SH-SY5Y (cell line): Measurements from ENCODE around the gene GAS2L3.

ENCODE experiments used
- GATA2 ChIP-seq: IDR thresholded peaks from 2 replicates; pipeline ENCODE4 v1.6.1; 2011; ENCODE audit warnings: mild to moderate bottlenecking, low read depth, low read length
- GATA3 ChIP-seq: IDR thresholded peaks from 2 replicates; pipeline ENCODE4 v1.6.1; 2011; ENCODE audit warnings: low read depth, mild to moderate bottlenecking, low read length, moderate library complexity

DNA sequence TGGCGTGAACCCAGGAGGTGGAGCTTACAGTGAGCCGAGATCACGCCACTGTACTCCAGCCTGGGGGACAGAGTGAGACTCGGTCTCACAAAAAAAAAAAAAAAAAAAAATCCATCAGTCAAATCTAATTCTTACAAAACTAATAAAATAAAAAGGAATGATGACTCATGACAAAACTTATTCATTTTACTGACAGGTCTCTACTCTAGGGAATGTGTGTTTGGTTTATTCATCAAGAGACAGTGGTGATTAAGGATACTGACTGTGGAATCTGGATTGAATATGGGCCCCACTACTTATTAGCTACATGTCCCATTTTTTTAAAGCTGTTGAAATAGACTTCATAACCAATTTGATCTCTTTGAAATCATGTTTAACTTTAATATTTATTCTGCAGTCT, 29.3 kb upstream of the GAS2L3 start:
- no peak for TF ChIP-seq GATA2
- no peak for TF ChIP-seq GATA3
